ENCODE results near the gene BICRA.
"Not testable (repeated sequence)": the region's sequence is repeated elsewhere in the genome, so short reads cannot be mapped to it uniquely, and the experiment has no call there.

BICRA gene

DNA sequence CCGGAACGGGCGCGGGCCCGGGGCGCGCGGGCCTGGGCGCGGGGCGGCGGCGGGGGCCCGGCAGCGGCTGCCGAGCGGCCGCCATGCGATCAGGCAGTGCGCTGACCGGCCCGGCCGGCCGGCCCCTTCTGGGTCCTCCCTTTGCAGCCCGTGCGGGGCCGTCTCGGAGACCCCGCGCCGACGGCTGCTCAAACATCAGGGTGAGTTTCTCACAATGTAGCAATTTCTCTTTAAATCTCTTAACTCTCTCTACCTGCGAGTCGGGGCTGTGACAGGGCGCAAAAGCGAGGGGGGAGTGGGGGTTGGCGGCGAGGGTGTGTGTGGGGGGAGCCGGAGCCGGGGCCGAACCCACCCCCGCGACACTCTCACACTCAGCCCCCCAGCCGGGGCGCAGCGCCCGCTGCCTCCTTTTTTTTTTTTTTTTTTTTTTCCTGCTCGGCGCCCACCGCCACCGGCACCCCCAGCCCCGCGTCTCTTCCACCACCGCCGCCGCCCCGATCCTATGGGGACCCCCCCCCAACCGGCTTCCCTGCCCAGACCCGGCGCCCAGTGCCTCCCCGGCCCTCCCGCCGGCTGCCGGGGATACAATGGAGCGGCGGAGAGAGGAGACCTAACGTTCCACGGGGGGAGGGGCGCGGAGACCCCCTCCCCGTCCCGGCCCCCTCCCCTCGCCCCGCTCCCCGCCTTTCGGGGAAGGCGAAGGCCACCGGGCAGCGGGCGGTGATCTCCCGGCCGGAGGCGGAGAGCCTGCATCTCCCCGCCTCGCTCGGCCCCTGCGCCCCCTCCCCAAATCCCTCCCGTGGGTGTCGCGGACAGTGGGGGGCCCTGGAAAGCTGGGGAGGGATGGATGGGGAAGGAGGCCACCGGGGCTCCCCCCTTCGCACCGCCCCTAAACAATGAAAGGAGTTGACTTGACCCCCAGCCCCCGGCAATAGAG, at the start of gene BICRA:
BICRA (plus strand) TSS at position 166 of the 937 bp plus-strand sequence. CDS start 64,441 bp downstream, outside the sequence.
- peak; percentile 90 for DNase-seq

DNA sequence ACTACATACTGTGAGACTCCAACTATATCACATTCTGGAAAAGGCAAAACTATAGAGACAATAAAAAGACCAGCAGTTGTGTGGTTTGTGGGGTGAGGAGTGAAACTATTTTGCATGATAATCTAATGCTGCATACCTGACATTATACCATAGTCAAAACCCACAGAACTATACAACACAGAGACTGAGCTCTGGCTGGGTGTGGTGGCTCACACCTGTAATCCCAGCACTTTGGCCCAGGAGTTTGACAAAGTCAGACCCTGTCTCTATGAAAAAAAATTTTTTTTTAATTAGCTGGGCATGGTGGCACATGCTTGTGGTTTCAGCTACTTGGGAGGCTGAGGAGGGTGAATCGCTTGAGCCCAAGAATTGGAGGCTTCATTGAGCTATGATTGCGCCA, 47.9 kb upstream of the BICRA start:
- no peak for DNase-seq

DNA sequence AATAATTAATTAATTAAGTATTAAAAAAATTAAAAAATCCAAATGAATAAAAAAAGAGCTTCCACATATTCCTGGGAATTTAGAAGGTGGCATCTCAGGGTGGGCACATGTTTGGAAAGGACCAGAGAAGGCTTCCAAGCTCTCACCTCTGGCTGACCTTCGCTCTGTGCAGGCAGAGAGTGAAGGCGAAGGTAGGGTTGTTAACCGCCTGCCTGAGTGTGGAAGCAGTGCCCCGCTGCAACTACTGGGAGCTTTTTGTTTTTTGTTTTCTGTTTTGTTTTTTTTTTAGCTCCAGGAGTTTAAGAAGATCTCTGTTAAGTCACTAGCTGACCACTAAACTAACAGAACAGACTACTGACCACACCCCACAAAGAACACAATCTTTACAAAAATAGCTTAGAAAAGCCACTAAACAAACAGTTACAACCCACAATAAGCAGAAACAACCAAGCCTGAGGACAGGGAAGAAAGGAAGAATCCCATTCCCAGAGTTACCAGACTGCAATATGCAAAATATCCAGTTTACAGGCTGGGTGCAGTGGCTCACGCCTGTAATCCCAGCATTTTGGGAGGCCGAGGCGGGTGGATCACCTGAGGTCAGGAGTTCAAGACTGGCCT, 47.4 kb upstream of the BICRA start:
- DNase-seq = no peak

DNA sequence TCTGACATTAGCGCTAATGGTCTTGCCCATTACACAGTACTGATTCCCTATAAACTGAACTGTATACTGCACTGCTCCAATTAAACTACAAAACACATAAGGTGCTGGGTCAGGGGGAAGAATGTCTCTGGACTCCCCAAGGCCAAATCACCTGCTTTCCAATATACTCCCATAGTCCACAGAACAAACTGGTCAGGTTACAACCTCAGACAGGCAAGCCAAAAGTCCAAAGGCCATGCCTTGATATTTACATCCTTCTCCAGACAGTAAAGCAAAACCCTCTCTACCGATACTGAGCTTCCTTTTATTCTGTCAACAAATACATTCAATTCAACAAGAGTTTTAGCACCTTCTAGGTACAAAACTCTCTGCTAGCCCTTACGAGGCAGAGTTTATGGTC, 44.9 kb upstream of the BICRA start:
- no peak for DNase-seq

DNA sequence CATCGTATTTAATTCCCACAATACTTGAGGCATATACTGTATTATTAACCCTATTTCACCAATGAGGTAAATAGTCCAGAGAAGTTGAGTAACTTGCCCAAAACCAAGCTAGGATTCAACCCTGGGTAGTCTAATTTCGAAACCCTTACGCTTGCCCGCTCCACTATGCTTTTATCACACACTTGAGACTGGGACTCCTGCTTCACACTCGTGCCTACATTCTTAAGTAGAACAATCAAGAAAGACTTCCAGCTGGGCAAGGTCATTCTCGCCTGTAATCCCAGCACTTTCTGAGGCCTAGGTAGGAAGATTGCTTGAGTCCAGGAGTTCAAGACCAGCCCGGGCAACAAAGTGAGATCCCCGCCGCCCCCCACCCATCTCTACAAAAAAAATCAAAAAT, 39.6 kb upstream of the BICRA start:
- no peak for DNase-seq

DNA sequence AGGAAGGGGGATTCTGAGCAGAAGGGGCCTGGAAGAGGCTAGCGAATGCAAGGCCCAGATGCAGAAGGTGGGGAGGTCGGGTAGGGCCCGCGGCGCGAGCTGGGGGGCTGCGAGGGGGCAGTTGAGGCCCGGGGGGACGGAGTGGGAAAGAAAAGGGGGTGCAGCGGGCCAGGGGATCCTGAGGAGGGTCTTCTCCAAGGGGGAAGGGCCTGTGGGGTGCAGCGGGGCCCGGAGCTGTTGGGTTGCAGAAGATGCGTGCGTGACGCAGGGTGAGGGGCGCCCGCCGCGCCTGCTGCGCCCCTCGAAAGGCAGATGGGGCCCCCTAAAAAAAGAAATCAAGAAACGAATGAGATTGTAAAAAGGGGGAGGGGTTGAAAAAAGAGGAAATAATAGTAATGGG, 36.3 kb upstream of the BICRA start:
- DNase-seq = no peak

DNA sequence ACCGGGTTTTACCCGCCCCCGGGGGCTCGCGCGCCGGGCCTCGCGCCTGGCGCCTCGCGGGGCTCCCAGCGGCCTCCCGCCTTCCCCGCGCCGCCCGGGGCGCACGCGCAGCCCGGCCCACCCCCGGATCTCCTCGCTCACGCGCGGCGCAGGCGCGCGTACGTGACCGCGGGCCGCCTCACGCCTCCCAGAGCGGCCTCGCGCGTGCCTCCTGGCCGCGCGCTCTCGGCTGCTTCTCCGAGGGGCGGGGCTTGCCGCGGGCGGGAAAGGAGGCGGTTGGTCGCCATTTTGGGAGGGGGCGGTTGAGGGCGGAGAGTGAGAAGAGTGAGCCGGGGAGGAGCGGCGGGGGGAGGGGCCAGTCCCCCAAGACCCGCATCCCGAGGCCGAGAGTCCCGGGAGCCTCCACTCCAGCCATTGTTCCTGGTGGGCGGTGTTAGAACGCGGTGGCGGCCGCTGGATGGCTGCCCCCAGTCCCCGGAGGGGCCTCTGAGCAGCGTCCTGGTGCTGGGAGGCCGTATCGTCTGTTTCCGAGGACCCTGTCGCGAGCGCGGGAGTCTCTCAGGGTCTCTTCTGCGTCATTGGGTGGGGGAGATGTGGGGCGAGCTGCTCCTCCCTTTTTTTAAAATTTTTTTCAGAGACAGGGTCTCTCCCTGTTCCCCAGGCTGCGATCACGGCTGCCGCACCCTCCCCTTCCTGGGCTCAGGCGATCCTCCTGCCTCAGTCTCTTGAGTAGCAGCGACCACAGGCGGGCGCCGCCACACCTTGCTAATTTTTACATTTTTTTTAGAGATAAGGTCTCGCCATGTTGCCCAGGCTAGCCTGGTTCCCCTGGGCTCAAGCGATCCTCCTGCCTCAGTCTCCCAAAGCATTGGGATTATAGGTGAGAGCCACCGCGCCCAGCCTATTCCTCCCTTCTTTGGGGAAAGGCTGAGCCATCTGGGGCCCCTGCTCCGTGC, 35.6 kb upstream of the BICRA start, which contains the start of gene ZNF541:
ZNF541 (minus strand) TSS at position 78 of the 956 bp plus-strand sequence. CDS start 17,292 bp downstream, outside the sequence.
- DNase-seq = no peak

DNA sequence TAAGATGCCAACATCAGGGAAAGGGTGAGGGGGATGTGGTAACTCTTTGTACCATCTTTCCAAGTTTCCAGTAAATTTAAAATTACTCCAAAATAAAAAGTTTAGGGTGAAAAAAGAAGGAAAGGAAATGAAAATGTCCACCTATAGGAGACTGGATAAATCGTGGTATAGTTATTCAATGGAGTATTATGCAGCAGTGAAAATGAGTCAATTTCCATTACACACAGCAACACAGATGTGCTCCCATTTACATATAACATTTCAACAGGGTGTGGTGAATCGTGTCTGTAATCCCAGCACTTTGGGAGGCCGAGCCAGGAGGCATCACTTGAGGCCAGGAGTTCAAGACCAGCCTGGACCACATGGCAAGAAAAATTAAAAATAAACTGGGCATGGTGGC, 28.5 kb upstream of the BICRA start:
- no peak for DNase-seq

DNA sequence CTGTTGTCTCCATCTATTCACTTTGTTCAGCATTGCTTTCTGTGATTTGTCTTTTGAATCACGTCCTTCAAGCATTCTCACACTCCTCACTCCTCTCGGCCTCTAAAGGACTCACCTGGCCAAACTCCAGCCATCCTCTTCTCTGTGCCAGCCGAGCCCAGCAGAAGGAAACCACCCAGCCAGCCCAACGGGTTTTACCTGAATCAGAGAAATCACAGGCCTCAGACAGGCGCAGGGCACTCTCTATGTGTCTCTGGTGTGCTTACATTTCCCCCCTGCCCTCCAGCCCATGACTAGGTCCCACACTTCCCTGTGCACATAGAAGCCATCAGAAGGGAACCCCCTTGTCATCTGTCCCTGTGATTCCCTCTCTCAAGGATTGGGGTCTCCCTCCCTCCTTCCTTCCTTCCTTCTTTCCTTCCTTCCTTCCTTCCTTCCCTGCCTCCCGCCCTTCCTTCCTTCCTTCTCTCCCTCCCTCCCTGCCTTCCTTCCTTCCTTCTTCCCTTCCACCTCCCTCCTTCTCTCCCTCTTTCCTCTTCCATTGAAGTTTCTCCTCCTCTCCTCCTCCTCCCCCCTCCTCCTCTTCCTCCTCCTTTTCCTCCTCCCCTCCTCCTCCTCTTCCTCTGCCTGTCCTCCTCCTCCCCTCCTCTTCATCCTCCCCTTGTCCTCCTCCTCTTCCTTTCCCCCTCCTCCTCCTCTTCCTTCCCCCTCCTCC, 27.2 kb upstream of the BICRA start:
- no peak for DNase-seq

DNA sequence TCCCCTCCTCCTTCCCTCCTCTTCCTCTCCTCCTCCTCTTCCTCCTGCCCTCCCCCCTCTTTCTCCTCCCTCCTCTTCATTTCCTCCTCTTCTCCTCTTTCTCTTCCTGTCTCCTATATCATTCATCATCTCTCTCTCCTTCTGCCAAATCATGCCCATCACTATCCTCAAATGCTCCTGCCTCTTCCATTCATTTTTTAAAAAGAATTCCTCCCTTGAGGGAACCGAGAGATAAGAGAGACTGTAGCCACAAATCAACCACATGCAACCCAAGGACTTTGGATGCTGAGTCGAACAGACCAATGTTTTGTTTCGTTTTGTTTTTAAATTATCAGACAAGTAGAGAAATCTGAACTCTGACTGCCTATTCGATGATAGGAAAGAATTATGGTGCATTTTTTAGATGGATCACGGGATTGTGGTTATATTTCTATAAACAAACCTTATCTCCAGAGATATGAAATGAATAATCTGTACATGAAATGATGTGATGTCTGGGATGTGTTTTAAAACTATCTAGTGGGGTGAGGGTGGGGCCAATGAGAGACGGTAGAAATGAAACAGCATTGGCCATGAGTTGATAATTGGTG, 26.5 kb upstream of the BICRA start:
- DNase-seq = no peak

DNA sequence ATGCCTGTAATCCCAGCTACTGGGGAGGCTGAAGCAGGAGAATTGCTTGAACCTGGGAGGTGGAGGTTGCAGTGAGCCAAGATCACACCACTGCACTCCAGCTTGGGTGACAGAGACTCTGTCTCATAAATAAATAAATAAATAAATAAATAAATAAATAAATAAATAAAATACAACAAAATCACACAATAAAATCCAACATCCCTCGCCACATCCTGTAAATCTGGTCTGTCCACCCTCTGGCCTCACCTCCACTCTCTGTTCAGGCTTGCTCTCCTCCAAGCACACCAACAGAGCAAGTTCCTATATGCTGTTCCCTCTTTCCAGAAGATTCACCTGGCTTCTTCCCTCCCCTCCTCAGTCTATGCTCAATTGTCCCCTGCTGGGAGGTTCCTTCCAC, 25.8 kb upstream of the BICRA start:
- not testable (repeated sequence) for DNase-seq

DNA sequence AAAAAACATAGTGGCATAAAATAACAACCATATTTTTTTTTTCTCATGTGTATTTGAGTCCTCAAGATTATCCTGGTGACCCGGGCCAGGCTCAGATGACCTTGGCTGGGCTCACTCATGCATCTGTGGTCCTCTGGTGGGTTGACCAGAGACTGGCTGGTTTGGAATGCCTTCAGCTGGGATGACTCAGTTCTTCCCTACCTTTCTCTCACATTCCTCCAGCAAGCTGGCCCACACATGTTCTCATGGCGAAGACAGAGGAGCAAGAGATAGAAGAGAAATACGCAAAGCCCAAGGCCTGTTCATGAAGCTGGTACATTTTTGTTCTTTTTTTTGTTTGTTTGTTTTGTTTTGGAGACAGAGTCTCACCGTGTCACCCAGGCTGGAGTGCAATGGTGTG, 21.6 kb upstream of the BICRA start:
- no peak for DNase-seq

DNA sequence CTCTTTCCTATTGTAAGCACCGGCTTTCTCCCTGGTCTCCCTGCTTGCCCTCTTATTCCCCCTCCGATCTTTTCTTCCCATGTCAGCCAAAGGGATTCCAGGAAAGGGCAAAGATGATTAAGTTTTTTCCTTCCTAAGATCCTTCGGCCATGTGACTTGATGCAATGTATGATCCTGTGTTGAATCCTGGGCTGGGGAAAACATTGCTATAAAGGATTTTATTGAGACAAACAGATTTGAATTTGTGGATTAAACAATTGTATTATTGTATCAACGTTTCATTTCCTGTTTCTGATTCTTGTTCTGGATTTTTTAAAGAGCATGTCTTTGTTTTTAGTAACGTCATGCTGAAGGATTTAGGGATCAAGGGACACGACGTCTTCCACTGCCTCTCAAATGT, 19.1 kb upstream of the BICRA start:
- DNase-seq = no peak

DNA sequence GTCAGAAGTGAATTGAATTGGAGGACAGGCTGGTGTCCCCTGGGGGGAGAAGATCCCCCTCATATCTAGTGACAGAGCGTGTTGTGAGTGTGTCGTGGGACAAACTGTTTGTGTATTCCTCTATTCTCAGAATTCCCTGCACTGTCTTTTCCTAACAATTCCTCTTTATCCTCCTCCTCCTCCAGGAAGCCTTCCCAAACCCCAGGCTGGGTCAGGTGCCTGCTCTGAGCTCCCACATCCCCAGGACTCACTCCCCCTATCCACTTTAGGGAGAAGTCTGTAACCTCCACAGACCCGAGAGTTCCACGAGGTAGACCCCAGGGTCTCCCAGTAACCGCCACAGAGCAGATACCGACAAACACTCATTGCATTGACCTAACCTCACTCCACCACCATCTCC, 15.1 kb upstream of the BICRA start:
- no peak for DNase-seq

DNA sequence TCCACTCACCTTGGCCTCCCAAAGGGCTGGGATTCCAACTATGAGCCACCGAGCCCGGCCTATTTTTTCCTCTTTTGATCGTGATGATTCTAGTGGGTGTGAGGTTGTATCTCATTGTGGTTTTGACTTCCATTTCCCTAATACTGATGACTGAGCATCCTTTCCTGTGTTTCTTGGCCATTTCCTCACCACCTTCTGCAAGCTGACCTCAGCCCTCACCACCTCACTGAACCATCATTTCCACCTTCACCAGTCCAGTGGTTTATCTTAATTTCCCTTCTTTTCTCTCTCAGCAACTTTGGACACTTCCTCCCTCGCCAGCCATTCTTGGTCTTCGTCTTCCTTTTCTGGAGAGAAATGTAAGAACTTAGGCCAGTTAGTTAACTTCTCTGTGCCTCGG, 13.0 kb upstream of the BICRA start:
- DNase-seq = no peak

DNA sequence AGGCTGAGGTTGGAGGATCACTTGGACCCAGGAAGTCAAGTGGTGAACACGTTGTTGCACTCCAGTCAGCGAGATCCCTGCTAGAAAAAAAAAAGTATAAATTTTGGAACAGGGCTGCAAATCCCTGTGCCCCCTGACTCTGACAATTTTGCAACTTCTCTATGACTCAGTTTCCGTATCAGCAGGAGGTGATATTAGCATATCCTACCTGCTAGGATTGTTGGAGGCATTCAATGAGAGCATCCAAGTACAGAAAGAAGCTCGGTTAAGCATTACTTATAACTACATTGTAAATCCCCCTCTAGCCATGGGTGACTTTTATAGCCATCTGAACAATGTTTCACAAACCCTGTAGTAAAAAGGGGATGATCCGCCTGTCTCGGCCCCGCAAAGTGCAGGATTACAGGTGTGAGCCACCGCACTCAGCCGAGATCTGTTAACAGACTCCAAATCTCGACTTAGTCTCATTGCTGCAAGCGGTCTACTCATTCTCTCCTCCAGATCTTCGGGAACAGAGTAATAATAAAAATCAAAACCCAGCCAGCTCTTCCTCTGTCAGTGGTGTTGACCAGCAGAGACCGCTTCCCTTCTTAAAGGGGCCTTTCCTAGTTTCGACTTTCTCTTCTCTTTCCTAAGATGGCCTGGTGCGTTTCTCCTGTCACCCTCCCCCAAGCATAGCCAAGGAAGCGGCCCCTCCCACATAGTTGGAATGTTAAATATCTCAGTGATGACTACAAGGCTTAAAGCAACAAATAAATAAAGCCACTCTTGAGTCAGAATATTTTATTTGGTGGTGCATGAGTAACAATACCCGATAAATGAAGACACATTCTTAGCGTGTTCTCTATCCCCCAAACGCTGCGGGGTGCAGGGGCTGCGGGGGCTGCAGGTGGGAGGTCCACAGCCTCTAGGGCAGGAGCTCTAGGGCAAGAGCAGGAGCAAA, 10.3 kb upstream of the BICRA start:
- peak; percentile 24 for DNase-seq

DNA sequence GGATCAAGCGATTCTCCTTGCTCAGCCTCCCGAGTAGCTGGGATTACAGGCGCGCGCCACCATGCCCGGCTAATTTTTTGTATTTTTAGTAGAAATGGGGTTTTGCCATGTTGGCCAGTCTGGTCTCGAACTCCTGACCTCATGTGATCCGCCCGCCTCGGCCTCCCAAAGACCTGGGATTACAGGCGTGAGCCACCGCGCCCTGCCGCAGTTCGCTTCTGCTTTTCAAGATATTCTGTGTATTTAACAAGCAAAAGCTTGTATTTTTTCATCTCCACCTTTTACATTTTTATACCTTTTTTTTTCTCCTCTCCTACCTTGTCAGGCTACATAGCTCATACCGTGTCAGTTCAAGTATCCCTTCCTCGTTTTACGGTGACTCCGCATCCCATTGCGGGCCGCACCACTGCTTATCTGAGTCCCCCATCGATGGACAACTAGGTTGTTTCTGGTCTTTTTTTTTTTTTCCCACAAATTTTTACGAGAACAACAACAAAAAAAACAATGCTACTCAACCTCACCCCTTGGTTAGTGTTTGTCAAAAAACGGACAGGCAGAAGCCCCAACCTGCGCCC, 9.2 kb upstream of the BICRA start:
- DNase-seq = not testable (repeated sequence)

DNA sequence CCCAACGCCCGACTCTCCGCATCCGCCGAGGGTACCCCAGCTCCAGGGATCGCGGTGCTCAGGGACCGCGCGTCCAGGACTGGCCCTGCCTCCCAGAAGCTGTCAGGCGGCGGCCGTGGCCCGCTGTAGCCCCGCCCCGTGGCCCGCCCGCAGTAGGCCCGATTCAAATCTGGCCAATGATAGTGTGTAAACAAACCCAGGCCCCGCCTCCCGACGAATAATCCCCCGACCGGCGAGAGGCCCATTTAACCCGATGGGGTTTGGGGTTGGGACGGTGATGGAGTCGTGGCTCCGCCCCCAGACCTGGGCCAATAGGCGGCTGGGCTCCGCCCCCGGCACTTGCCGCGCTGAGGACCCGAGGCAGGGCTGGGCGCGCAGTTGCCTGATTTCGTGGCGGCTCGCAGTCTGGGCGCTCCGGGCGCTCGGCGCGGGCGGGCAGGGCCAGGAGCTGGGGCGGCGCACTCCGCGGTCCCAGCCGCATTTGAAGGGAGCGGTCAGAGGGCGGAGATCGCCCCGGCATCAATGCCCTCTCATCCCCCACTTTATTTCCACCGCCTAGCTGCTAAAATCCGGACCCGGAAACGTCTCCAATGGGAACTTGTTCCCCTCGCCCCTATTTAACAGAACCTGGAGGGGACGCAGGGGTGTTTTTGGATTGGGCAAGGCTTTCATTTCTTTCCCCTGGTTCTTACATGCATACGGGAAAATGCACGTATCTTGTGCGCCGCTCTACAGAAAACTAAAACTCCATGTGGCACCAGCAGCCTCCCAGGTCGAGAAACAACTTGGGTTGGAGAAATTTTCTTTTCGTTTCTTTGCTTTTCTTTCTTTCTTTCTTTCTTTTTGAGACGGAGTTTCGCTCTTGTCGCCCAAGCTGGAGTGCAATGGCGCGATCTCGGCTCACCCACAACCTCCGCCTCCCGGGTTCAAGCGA, 8.4 kb upstream of the BICRA start:
- peak; percentile 100 for DNase-seq
